Activated CD8-positive, alpha-beta memory T cell treated with anti-CD3 and anti-CD28 coated beads, Interleukin-2, amount 50 U/mL, for 24 hours (primary cell): Measurements from ENCODE around the gene GTF3C1.
"Not testable (repeated sequence)": the region's sequence is repeated elsewhere in the genome, so short reads cannot be mapped to it uniquely, and the experiment has no call there.

Source experiments
- DNase-seq: peaks from one replicate; pipeline ENCODE4 v3.0.0-alpha.2; 2020; ENCODE audit errors: extremely low read depth

Gene GTF3C1

GRCh38 chr16:27549746-27550581, at the start of gene GTF3C1, which contains the start of gene KATNIP:
Gene GTF3C1 (minus strand): TSS chr16:27549913. CDS start chr16:27549890, 23 bp downstream.
Gene KATNIP (plus strand): TSS chr16:27550144. CDS start chr16:27550171, 27 bp downstream.
- DNase-seq = peak; percentile 100

GRCh38 chr16:27598931-27599565, 49.3 kb upstream of the GTF3C1 start:
- DNase-seq = no peak

GRCh38 chr16:27598220-27598619, 48.5 kb upstream of the GTF3C1 start:
- no peak for DNase-seq

GRCh38 chr16:27597361-27597760, 47.6 kb upstream of the GTF3C1 start:
- no peak for DNase-seq

GRCh38 chr16:27596411-27596810, 46.7 kb upstream of the GTF3C1 start:
- DNase-seq = no peak

GRCh38 chr16:27595993-27596392, 46.3 kb upstream of the GTF3C1 start:
- no peak for DNase-seq

- DNase-seq = no peak
Observed at GRCh38 chr16:27595475-27595874, 45.8 kb upstream of the GTF3C1 start.

- no peak for DNase-seq
Observed at GRCh38 chr16:27591837-27592236, 42.1 kb upstream of the GTF3C1 start.

GRCh38 chr16:27588057-27588456, 38.3 kb upstream of the GTF3C1 start:
- DNase-seq = no peak

- no peak for DNase-seq
Observed at GRCh38 chr16:27586711-27587110, 37.0 kb upstream of the GTF3C1 start.

- no peak for DNase-seq
Observed at GRCh38 chr16:27585200-27585599, 35.5 kb upstream of the GTF3C1 start.

- no peak for DNase-seq
Observed at GRCh38 chr16:27583634-27584033, 33.9 kb upstream of the GTF3C1 start.

GRCh38 chr16:27582883-27583282, 33.2 kb upstream of the GTF3C1 start:
- DNase-seq = no peak

GRCh38 chr16:27579087-27579980, 29.6 kb upstream of the GTF3C1 start:
- no peak for DNase-seq

GRCh38 chr16:27576729-27577128, 27.0 kb upstream of the GTF3C1 start:
- no peak for DNase-seq

- no peak for DNase-seq
Observed at GRCh38 chr16:27572711-27573110, 23.0 kb upstream of the GTF3C1 start.

GRCh38 chr16:27571433-27572326, 22.0 kb upstream of the GTF3C1 start:
- DNase-seq = no peak

- DNase-seq = not testable (repeated sequence)
Observed at GRCh38 chr16:27570986-27571385, 21.3 kb upstream of the GTF3C1 start.

- no peak for DNase-seq
Observed at GRCh38 chr16:27568077-27568476, 18.4 kb upstream of the GTF3C1 start.

- DNase-seq = no peak
Observed at GRCh38 chr16:27566417-27566816, 16.7 kb upstream of the GTF3C1 start.

GRCh38 chr16:27564224-27564623, 14.5 kb upstream of the GTF3C1 start:
- no peak for DNase-seq
